Measurements from ENCODE around the gene GLP1R.

GLP1R gene

GRCh38 chr6:39047434-39048327, 900 bp upstream of the GLP1R start:
- ChIA-PET CTCF (no interaction called here), POLR2A (no interaction called here)
- TF ChIP-seq HDGF (IDR thresholded peaks at IDR 0.05; ENCODE audit: borderline replicate concordance) = no peak
- TF ChIP-seq FOXK2 (IDR thresholded peaks at IDR 0.05) = no peak
- no peak for DNase-seq (ENCODE audit: extremely low spot score)

- ChIA-PET POLR2A (no interaction called here), CTCF (interaction anchor here (0.9 kb wide), 1 partner anchor 52 kb away, joined by 4 read pairs; no protein-coding TSS in a partner anchor)
- TF ChIP-seq NFRKB (IDR thresholded peaks at IDR 0.05) (no peak), L3MBTL2 (conservative IDR thresholded peaks at IDR 0.05) (no peak), LEF1 (IDR thresholded peaks at IDR 0.05; ENCODE audit: borderline replicate concordance) (no peak), ELF4 (IDR thresholded peaks at IDR 0.05) (no peak), FOXA1 (IDR thresholded peaks at IDR 0.05) (no peak), PKNOX1 (IDR thresholded peaks at IDR 0.05) (no peak), FOXK2 (IDR thresholded peaks at IDR 0.05) (no peak), BHLHE40 (IDR thresholded peaks at IDR 0.05; ENCODE audit: borderline replicate concordance) (no peak), ARNT (IDR thresholded peaks at IDR 0.05) (no peak), HDGF (IDR thresholded peaks at IDR 0.05; ENCODE audit: borderline replicate concordance) (no peak), CTBP1 (IDR thresholded peaks at IDR 0.05; ENCODE audit: borderline replicate concordance) (no peak), FOXM1 (IDR thresholded peaks at IDR 0.05; ENCODE audit: borderline replicate concordance) (no peak), SUZ12 (IDR thresholded peaks at IDR 0.05) (no peak), ZNF384 (IDR thresholded peaks at IDR 0.05) (no peak), SP1 (IDR thresholded peaks at IDR 0.05) (no peak), TARDBP (IDR thresholded peaks at IDR 0.05) (no peak)
- DNase-seq (ENCODE audit: extremely low spot score) = no peak
These were observed 1.1 kb downstream of the GLP1R start for GRCh38 chr6:39049575-39050283.

GRCh38 chr6:39050453-39051112, 2.0 kb downstream of the GLP1R start:
- CTCF ChIA-PET = interaction anchor here (0.9 kb wide), 1 partner anchor 52 kb away, joined by 4 read pairs; no protein-coding TSS in a partner anchor
- POLR2A ChIA-PET = interaction anchor here (1.1 kb wide), 1 partner anchor 9 kb away, joined by 4 read pairs; no protein-coding TSS in a partner anchor
- no peak for TF ChIP-seq PKNOX1 (IDR thresholded peaks at IDR 0.05)
- no peak for TF ChIP-seq FOXM1 (IDR thresholded peaks at IDR 0.05; ENCODE audit: borderline replicate concordance)
- TF ChIP-seq LEF1 (IDR thresholded peaks at IDR 0.05; ENCODE audit: borderline replicate concordance) = no peak
- TF ChIP-seq TARDBP (IDR thresholded peaks at IDR 0.05) = no peak
- TF ChIP-seq ARNT (IDR thresholded peaks at IDR 0.05) = no peak
- TF ChIP-seq ELF4 (IDR thresholded peaks at IDR 0.05) = no peak
- no peak for TF ChIP-seq FOXA1 (IDR thresholded peaks at IDR 0.05)
- no peak for TF ChIP-seq NFRKB (IDR thresholded peaks at IDR 0.05)
- TF ChIP-seq SUZ12 (IDR thresholded peaks at IDR 0.05) = no peak
- no peak for TF ChIP-seq SP1 (IDR thresholded peaks at IDR 0.05)
- TF ChIP-seq L3MBTL2 (conservative IDR thresholded peaks at IDR 0.05) = no peak
- no peak for TF ChIP-seq CTBP1 (IDR thresholded peaks at IDR 0.05; ENCODE audit: borderline replicate concordance)
- no peak for TF ChIP-seq BHLHE40 (IDR thresholded peaks at IDR 0.05; ENCODE audit: borderline replicate concordance)
- no peak for TF ChIP-seq FOXK2 (IDR thresholded peaks at IDR 0.05)
- no peak for TF ChIP-seq ZNF384 (IDR thresholded peaks at IDR 0.05)
- no peak for TF ChIP-seq HDGF (IDR thresholded peaks at IDR 0.05; ENCODE audit: borderline replicate concordance)
- no peak for DNase-seq (ENCODE audit: extremely low spot score)

GRCh38 chr6:39051399-39052122, 3.0 kb downstream of the GLP1R start:
- ChIA-PET POLR2A (interaction anchor here (1.1 kb wide), 1 partner anchor 8 kb away, joined by 4 read pairs; no protein-coding TSS in a partner anchor), CTCF (no interaction called here)
- no peak for TF ChIP-seq ELF4 (IDR thresholded peaks at IDR 0.05)
- no peak for TF ChIP-seq FOXK2 (IDR thresholded peaks at IDR 0.05)
- TF ChIP-seq L3MBTL2 (conservative IDR thresholded peaks at IDR 0.05) = no peak
- TF ChIP-seq CTBP1 (IDR thresholded peaks at IDR 0.05; ENCODE audit: borderline replicate concordance) = no peak
- no peak for TF ChIP-seq NFRKB (IDR thresholded peaks at IDR 0.05)
- no peak for DNase-seq (ENCODE audit: extremely low spot score)

GRCh38 chr6:39053016-39053624, 4.5 kb downstream of the GLP1R start:
- no peak for TF ChIP-seq LEF1 (IDR thresholded peaks at IDR 0.05; ENCODE audit: borderline replicate concordance)
- TF ChIP-seq NFRKB (IDR thresholded peaks at IDR 0.05) = no peak
- no peak for TF ChIP-seq SUZ12 (IDR thresholded peaks at IDR 0.05)
- TF ChIP-seq TARDBP (IDR thresholded peaks at IDR 0.05) = no peak
- TF ChIP-seq FOXK2 (IDR thresholded peaks at IDR 0.05) = no peak
- no peak for TF ChIP-seq ZNF384 (IDR thresholded peaks at IDR 0.05)
- no peak for TF ChIP-seq SP1 (IDR thresholded peaks at IDR 0.05)
- TF ChIP-seq L3MBTL2 (conservative IDR thresholded peaks at IDR 0.05) = no peak
- no peak for TF ChIP-seq FOXM1 (IDR thresholded peaks at IDR 0.05; ENCODE audit: borderline replicate concordance)
- no peak for TF ChIP-seq FOXA1 (IDR thresholded peaks at IDR 0.05)
- no peak for DNase-seq (ENCODE audit: extremely low spot score)
- ChIA-PET POLR2A (no interaction called here), CTCF (no interaction called here)
